NCI-H146 (cell line): ENCODE measurements around the gene HERC2.
"Not testable (repeated sequence)": the region's sequence is repeated elsewhere in the genome, so short reads cannot be mapped to it uniquely, and the experiment has no call there.

Experiments used
- DNase-seq: peaks from one replicate; lab custom pipeline; 2025; lab: John Stamatoyannopoulos, UW

Gene HERC2

GRCh38 chr15:28129231-28129848 is 192.6 kb downstream of the HERC2 start:
- no peak for DNase-seq

- DNase-seq: no peak
These were observed 193.9 kb downstream of the HERC2 start for GRCh38 chr15:28128031-28128430.

GRCh38 chr15:28127036-28127435 is 194.9 kb downstream of the HERC2 start:
- DNase-seq: no peak

GRCh38 chr15:28125673-28126651 is 196.0 kb downstream of the HERC2 start:
- peak; percentile 26 for DNase-seq

- DNase-seq: no peak
These were observed 197.1 kb downstream of the HERC2 start for GRCh38 chr15:28124841-28125240.

- DNase-seq: peak; percentile 41
These were observed 198.5 kb downstream of the HERC2 start for GRCh38 chr15:28123408-28124023.

- no peak for DNase-seq
These were observed 199.7 kb downstream of the HERC2 start for GRCh38 chr15:28122038-28122949.

GRCh38 chr15:28121577-28121976 is 200.4 kb downstream of the HERC2 start:
- not testable (repeated sequence) for DNase-seq

GRCh38 chr15:28120359-28120640 is 201.7 kb downstream of the HERC2 start:
- no peak for DNase-seq

GRCh38 chr15:28118531-28118930 is 203.4 kb downstream of the HERC2 start:
- DNase-seq: no peak

GRCh38 chr15:28118083-28118482 is 203.9 kb downstream of the HERC2 start:
- DNase-seq: no peak

GRCh38 chr15:28117432-28117990 is 204.5 kb downstream of the HERC2 start:
- no peak for DNase-seq

- no peak for DNase-seq
These were observed 205.2 kb downstream of the HERC2 start for GRCh38 chr15:28116521-28117431.

- no peak for DNase-seq
These were observed 206.1 kb downstream of the HERC2 start for GRCh38 chr15:28115871-28116270.

GRCh38 chr15:28114721-28115622 is 207.0 kb downstream of the HERC2 start:
- no peak for DNase-seq

- DNase-seq: no peak
These were observed 207.9 kb downstream of the HERC2 start for GRCh38 chr15:28114114-28114455.

- no peak for DNase-seq
These were observed 208.4 kb downstream of the HERC2 start for GRCh38 chr15:28113394-28114113.

GRCh38 chr15:28112962-28113361 is 209.0 kb downstream of the HERC2 start:
- no peak for DNase-seq
